WTC11 (cell line): Measurements from ENCODE around the gene NLRC5.

ENCODE experiments used
- ATF3 ChIP-seq: sonication (generic); formaldehyde crosslinking; conservative IDR thresholded peaks from 2 replicates; pipeline ENCODE4 v1.8.1; 2022; ENCODE audit warnings: mild to moderate bottlenecking, missing genetic modification reagents
- CTCF ChIP-seq: fragments of 200-600 bp; IDR thresholded peaks from 2 replicates; pipeline ENCODE4 v1.8.0; 2022; ENCODE audit warnings: antibody characterized with exemption

GRCh38 chr16:56972403-56973293 lies 16.7 kb upstream of the NLRC5 start:
- TF ChIP-seq CTCF (no peak), ATF3 (CRISPR knock-in tag) (no peak)
